ENCODE results near the gene PLXNA2. TPM values are rescaled to one million over a fixed set of nuclear protein-coding genes. Genes with fewer than 3 reads are reported as not detected.

The PLXNA2 gene, protein sequence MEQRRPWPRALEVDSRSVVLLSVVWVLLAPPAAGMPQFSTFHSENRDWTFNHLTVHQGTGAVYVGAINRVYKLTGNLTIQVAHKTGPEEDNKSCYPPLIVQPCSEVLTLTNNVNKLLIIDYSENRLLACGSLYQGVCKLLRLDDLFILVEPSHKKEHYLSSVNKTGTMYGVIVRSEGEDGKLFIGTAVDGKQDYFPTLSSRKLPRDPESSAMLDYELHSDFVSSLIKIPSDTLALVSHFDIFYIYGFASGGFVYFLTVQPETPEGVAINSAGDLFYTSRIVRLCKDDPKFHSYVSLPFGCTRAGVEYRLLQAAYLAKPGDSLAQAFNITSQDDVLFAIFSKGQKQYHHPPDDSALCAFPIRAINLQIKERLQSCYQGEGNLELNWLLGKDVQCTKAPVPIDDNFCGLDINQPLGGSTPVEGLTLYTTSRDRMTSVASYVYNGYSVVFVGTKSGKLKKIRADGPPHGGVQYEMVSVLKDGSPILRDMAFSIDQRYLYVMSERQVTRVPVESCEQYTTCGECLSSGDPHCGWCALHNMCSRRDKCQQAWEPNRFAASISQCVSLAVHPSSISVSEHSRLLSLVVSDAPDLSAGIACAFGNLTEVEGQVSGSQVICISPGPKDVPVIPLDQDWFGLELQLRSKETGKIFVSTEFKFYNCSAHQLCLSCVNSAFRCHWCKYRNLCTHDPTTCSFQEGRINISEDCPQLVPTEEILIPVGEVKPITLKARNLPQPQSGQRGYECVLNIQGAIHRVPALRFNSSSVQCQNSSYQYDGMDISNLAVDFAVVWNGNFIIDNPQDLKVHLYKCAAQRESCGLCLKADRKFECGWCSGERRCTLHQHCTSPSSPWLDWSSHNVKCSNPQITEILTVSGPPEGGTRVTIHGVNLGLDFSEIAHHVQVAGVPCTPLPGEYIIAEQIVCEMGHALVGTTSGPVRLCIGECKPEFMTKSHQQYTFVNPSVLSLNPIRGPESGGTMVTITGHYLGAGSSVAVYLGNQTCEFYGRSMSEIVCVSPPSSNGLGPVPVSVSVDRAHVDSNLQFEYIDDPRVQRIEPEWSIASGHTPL (N-terminal part only)
- 1.9 TPM for total RNA-seq
- polyA plus RNA-seq: 5.6 TPM
- long read RNA-seq, donor 1: 0 reads
- long read RNA-seq, donor 2: 0 reads
- long read RNA-seq, donor 3: 0 reads
- long read RNA-seq, donor 4: 0 reads
- long read RNA-seq, donor 5: 0 reads
- long read RNA-seq, donor 6: 0 reads
- long read RNA-seq, donor 7: 0 reads
- long read RNA-seq, donor 8: 0 reads
- long read RNA-seq, donor 9: 0 reads
- long read RNA-seq, donor 10: 0 reads

DNA sequence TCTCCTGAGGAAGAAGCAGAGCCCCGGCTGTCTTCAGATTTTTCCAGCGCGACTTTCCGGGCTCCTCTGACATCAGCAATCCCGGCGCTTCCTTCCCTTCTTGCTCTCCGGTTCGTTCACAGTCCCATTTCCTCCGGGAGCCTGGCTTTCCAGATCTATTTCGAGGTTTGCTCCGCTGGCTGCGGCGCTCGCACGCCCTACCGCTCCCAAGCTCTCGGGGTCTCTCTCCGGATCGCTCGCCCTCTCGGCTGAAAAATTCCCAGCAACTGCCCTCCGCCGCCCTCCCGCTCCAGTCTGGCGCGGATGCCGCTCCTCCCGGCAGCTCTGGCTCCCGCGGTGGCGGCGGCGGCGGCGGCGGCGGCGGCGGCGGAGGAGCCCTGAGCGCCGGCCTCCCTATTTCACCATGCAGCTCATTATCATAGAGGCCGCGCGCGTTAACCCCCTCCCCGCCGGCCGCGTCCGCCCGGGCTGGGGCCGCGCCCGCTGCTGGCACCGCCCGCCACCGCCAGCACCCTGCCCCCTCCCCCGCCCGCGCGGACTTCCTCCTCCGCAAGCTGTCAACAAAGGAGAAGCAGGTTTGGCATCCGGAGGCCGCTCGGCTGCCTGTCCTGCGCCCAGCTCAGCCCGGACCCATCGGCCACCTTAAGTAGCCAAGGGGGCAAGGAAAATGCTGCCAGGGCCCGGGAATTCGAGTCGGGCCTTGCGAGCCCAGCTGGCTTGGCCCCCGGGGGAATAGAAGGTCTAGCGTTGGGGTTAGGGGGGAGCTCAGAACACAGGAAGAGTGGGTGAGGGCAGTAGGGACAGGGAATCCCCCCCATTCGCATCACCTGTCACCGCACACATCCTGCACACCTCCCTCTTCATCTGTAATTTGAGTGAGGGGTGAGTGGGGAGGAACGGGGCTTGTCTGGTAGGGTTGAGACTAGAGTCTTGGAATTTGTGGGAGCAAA lies at the start of gene PLXNA2:
Gene PLXNA2 (minus strand): TSS at position 418 of the 950 bp plus-strand sequence. CDS start 26,462 bp downstream, outside the sequence.
- Histone ChIP-seq H3K4me1 (ENCODE audit: control insufficient read depth in 2 of 2, insufficient read depth in 2 of 2, low read length in 2 of 2) (peaks cover 12 to 48% of the 10 kb centered on the region in 2 donors), H3K27ac (ENCODE audit: low read depth in 1 of 2, low read length in 1 of 2) (peak within 1 kb of the TSS in 1 of 2 donors; percentile 73), H3K4me3 (ENCODE audit: low read length in 2 of 2) (peak within 1 kb of the TSS; percentile 58 to 73), H3K27me3 (ENCODE audit: control insufficient read depth in 2 of 2, insufficient read depth in 1 of 2, low read length in 1 of 2) (peaks cover 36 to 85% of the 10 kb centered on the region in 2 donors), H3K36me3 (ENCODE audit: control insufficient read depth in 2 of 2, insufficient read depth in 2 of 2, low read length in 1 of 2) (no peaks in the 10 kb centered on the region), H3K9me3 (ENCODE audit: control insufficient read depth in 2 of 2, insufficient read depth in 1 of 2, low read length in 1 of 2) (no peaks in the 10 kb centered on the region)
- peak in 4 of 9 donors; percentile 37 to 73 (median 56) for DNase-seq (ENCODE audit: low read depth in 6 of 9, low spot score in 9 of 9)
- WGBS: under 1% methylated on average over 78 of the region's 78 CpGs

DNA sequence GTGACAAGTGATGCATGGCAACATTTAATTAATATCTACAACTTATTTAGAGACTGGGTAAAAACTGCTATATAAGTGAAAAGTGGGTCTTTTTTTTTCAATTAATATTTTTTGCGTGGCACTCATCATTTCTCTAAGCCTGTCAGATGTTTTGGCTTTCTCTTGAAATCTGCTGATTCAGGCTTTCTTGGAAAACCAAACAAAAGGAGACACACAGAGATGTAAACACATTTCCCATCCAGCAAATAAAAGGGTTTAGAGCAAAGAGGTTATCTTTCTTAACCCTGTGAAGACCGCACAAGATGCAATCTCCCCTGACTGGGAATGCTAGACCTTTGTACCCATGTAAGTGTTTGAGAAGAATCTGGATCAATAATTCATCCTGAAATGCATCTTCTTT lies 48.7 kb upstream of the PLXNA2 start:
- H3K27me3 ChIP-seq (ENCODE audit: control insufficient read depth in 2 of 2, insufficient read depth in 1 of 2, low read length in 1 of 2): peaks cover 0 to 4% of the 10 kb centered on the region in 2 donors
- no peaks in the 10 kb centered on the region for H3K4me1 ChIP-seq (ENCODE audit: control insufficient read depth in 2 of 2, insufficient read depth in 2 of 2, low read length in 2 of 2)
- WGBS: 97% methylated on average over 2 of the region's 2 CpGs
- no peak for DNase-seq (ENCODE audit: low read depth in 6 of 9, low spot score in 9 of 9)
- H3K9me3 ChIP-seq (ENCODE audit: control insufficient read depth in 2 of 2, insufficient read depth in 1 of 2, low read length in 1 of 2): no peaks in the 10 kb centered on the region
- no peak overlapping the region for H3K4me3 ChIP-seq (ENCODE audit: low read length in 2 of 2)
- no peak overlapping the region for H3K27ac ChIP-seq (ENCODE audit: low read depth in 1 of 2, low read length in 1 of 2)
- no peaks in the 10 kb centered on the region for H3K36me3 ChIP-seq (ENCODE audit: control insufficient read depth in 2 of 2, insufficient read depth in 2 of 2, low read length in 1 of 2)

DNA sequence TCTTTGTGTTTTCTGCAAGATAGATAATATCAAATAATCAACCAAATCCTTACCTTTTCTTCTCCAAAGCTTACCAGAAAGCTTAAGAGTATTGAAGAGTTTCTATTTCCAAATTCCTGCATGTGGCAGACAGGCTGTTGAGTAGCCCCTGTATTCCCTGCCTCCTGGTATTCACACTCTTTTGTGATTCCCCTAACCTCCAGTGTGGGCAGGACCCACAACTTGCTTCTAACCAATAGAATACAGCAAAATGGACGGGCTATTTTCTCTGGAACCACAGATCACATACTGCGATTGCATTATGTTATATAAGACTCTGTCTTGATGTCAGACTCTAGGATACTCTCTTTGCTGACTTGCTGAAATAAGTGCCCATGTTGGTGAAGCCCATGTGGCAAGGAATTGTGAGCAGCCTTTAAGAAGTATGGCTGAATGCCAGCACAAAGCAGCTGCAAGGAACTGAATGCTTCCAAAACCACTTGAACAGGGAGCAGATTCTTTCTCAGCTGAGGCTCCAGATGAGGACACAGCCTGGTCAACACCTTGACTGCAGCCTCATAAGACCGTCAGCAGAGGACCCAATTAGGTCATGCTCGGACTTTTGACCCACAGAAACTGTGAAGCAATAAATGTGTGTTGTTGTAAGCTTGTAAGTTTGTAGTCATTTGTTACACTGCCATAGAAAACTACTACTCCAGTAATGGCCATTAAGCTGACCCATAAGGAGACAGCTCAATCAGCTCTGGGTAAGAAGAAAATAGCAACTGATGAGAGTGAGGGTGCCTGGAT lies 47.9 kb upstream of the PLXNA2 start:
- no peak overlapping the region for H3K27ac ChIP-seq (ENCODE audit: low read depth in 1 of 2, low read length in 1 of 2)
- no peak for DNase-seq (ENCODE audit: low read depth in 6 of 9, low spot score in 9 of 9)
- WGBS: 93% methylated on average over 4 of the region's 4 CpGs
- peaks cover 0 to 4% of the 10 kb centered on the region in 2 donors for H3K27me3 ChIP-seq (ENCODE audit: control insufficient read depth in 2 of 2, insufficient read depth in 1 of 2, low read length in 1 of 2)
- no peak overlapping the region for H3K4me3 ChIP-seq (ENCODE audit: low read length in 2 of 2)
- H3K4me1 ChIP-seq (ENCODE audit: control insufficient read depth in 2 of 2, insufficient read depth in 2 of 2, low read length in 2 of 2): no peaks in the 10 kb centered on the region
- H3K36me3 ChIP-seq (ENCODE audit: control insufficient read depth in 2 of 2, insufficient read depth in 2 of 2, low read length in 1 of 2): no peaks in the 10 kb centered on the region
- H3K9me3 ChIP-seq (ENCODE audit: control insufficient read depth in 2 of 2, insufficient read depth in 1 of 2, low read length in 1 of 2): no peaks in the 10 kb centered on the region

DNA sequence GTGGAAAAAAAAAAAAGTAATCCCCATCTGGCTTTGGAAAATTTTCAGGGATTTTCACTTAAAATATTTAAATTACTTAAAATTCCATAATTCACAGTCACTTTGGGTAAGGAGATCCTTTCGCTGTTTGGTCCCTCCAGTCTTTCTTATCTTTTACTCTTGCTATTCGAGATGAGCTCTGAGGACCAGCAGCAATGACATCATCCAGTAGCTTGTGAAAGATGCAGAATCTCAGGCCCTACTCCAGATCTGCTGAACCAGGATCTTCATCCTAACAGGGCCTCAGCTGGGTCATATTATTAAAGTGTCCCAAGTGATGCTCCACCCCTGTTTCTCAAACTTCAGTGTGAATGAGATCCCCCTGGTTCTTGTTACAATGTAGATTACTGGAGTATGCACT lies 46.9 kb upstream of the PLXNA2 start:
- H3K4me1 ChIP-seq (ENCODE audit: control insufficient read depth in 2 of 2, insufficient read depth in 2 of 2, low read length in 2 of 2): no peaks in the 10 kb centered on the region
- H3K27me3 ChIP-seq (ENCODE audit: control insufficient read depth in 2 of 2, insufficient read depth in 1 of 2, low read length in 1 of 2): peaks cover 0 to 4% of the 10 kb centered on the region in 2 donors
- no peak overlapping the region for H3K4me3 ChIP-seq (ENCODE audit: low read length in 2 of 2)
- DNase-seq (ENCODE audit: low read depth in 6 of 9, low spot score in 9 of 9): no peak
- no peaks in the 10 kb centered on the region for H3K9me3 ChIP-seq (ENCODE audit: control insufficient read depth in 2 of 2, insufficient read depth in 1 of 2, low read length in 1 of 2)
- 95% methylated on average over 2 of the region's 2 CpGs for WGBS
- no peaks in the 10 kb centered on the region for H3K36me3 ChIP-seq (ENCODE audit: control insufficient read depth in 2 of 2, insufficient read depth in 2 of 2, low read length in 1 of 2)
- no peak overlapping the region for H3K27ac ChIP-seq (ENCODE audit: low read depth in 1 of 2, low read length in 1 of 2)

DNA sequence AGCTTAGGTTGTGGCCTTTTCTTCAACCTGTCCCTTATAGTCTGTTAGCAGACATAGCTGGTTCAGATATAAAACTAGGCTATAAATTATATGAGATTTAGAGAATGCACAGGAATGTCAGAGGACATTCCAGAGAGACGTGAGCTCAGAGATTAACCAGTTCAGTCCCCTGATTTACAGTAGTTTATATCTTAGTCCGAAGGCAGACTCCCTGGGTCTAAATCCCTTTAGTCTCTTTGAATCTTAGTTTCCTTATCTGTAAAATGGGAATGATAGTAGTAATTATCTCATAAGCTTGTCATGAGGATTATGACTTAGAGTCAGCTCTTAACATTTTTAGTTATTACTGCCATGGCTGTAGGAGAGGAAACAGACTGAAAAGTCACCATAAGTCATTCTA lies 45.5 kb upstream of the PLXNA2 start:
- no peak for DNase-seq (ENCODE audit: low read depth in 6 of 9, low spot score in 9 of 9)
- no peaks in the 10 kb centered on the region for H3K36me3 ChIP-seq (ENCODE audit: control insufficient read depth in 2 of 2, insufficient read depth in 2 of 2, low read length in 1 of 2)
- H3K4me3 ChIP-seq (ENCODE audit: low read length in 2 of 2): no peak overlapping the region
- H3K27me3 ChIP-seq (ENCODE audit: control insufficient read depth in 2 of 2, insufficient read depth in 1 of 2, low read length in 1 of 2): peaks cover 0 to 4% of the 10 kb centered on the region in 2 donors
- H3K9me3 ChIP-seq (ENCODE audit: control insufficient read depth in 2 of 2, insufficient read depth in 1 of 2, low read length in 1 of 2): no peaks in the 10 kb centered on the region
- no peak overlapping the region for H3K27ac ChIP-seq (ENCODE audit: low read depth in 1 of 2, low read length in 1 of 2)
- no peaks in the 10 kb centered on the region for H3K4me1 ChIP-seq (ENCODE audit: control insufficient read depth in 2 of 2, insufficient read depth in 2 of 2, low read length in 2 of 2)
- WGBS: 92% methylated on average over 2 of the region's 2 CpGs

DNA sequence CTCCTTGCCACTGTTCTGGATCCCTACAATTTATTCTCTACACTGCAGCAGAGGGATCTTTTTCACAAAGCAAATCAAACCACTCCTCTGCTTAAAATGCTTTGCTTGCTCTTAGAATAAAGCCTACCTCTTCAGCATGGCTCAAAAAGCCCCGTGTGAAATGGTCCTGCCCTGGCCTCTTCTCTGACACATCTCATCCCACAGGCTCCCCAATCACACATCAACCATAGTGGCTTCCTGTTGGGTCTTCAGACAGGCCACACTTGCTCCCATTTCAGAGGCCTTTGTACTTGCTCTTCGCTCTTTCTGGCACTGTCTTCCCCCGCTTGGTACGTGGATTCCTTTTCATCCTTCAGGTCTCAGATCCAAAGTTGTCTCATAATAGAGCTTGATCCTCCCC lies 44.3 kb upstream of the PLXNA2 start:
- H3K4me1 ChIP-seq (ENCODE audit: control insufficient read depth in 2 of 2, insufficient read depth in 2 of 2, low read length in 2 of 2): no peaks in the 10 kb centered on the region
- no peak for DNase-seq (ENCODE audit: low read depth in 6 of 9, low spot score in 9 of 9)
- 89% methylated on average over 4 of the region's 4 CpGs for WGBS
- peaks cover 0 to 4% of the 10 kb centered on the region in 2 donors for H3K27me3 ChIP-seq (ENCODE audit: control insufficient read depth in 2 of 2, insufficient read depth in 1 of 2, low read length in 1 of 2)
- no peak overlapping the region for H3K4me3 ChIP-seq (ENCODE audit: low read length in 2 of 2)
- H3K36me3 ChIP-seq (ENCODE audit: control insufficient read depth in 2 of 2, insufficient read depth in 2 of 2, low read length in 1 of 2): no peaks in the 10 kb centered on the region
- no peaks in the 10 kb centered on the region for H3K9me3 ChIP-seq (ENCODE audit: control insufficient read depth in 2 of 2, insufficient read depth in 1 of 2, low read length in 1 of 2)
- H3K27ac ChIP-seq (ENCODE audit: low read depth in 1 of 2, low read length in 1 of 2): no peak overlapping the region

DNA sequence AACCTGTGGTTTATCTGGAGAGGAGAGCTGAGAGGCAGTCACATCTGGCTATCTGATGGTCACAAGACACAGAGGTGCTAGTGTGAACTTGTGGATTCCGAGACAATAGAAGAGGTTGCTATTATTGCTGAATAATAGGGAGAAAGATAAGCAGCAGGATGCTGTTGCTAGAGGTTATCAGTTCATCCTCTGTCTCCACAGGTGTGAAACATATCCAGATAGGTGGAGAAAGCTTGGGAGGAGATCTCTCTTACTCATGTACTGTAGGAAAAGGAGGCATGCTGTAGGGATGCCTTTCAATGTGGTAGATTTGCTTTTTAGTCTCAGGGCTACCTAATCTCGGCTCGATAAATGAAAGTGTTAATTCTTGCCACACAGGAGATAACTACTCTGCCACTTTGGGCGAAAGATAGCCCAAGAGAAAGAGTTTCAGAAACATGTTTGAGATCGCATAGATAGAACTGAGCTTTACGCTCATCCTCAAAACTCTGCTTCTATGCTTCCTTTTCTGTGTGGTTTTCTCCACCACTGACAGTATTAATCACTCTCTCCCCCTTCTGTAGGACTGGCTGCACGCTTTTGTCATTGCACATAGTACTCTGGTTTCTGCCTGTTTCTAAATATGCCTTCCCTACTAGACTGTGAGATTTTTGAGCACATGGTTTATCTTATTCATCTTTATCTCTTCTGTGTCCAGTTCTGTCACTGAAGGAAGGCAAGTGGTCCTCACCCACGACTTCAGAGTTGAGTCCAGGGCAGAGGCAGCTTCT lies 36.7 kb upstream of the PLXNA2 start:
- no peak overlapping the region for H3K4me3 ChIP-seq (ENCODE audit: low read length in 2 of 2)
- WGBS: 82% methylated on average over 8 of the region's 8 CpGs
- no peak for DNase-seq (ENCODE audit: low read depth in 6 of 9, low spot score in 9 of 9)
- H3K27ac ChIP-seq (ENCODE audit: low read depth in 1 of 2, low read length in 1 of 2): no peak overlapping the region
- no peaks in the 10 kb centered on the region for H3K36me3 ChIP-seq (ENCODE audit: control insufficient read depth in 2 of 2, insufficient read depth in 2 of 2, low read length in 1 of 2)
- no peaks in the 10 kb centered on the region for H3K9me3 ChIP-seq (ENCODE audit: control insufficient read depth in 2 of 2, insufficient read depth in 1 of 2, low read length in 1 of 2)
- peaks cover 0 to 14% of the 10 kb centered on the region in 2 donors for H3K27me3 ChIP-seq (ENCODE audit: control insufficient read depth in 2 of 2, insufficient read depth in 1 of 2, low read length in 1 of 2)
- no peaks in the 10 kb centered on the region for H3K4me1 ChIP-seq (ENCODE audit: control insufficient read depth in 2 of 2, insufficient read depth in 2 of 2, low read length in 2 of 2)
